Measurements from ENCODE around the gene STAP1.
A peak's percentile ranks its signal among the peaks of the same experiment; 100 is the strongest.

Gene STAP1

DNA sequence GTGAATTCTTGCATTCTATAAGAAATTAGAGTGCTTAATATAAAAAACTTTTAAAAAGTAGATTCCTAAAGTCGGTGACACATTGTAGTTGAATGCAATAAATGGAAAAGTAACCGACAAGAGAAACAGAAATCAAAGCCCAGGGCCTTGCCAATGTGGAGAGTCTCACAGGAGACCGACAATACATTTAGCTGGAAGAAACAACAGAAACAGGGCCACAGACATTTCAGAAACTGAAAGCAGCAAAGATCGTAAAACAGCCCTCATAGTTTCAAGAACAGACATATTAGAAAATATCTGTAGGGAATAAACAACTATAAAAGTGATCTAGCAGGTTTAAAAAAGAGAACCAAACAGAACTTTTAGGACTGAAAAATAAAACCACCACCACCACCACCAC lies 49.5 kb downstream of the STAP1 start:
- no peak for TF ChIP-seq CTCF (IDR thresholded peaks at IDR 0.05; ENCODE audit: insufficient read depth, low read depth, low read length, missing control alignments)

DNA sequence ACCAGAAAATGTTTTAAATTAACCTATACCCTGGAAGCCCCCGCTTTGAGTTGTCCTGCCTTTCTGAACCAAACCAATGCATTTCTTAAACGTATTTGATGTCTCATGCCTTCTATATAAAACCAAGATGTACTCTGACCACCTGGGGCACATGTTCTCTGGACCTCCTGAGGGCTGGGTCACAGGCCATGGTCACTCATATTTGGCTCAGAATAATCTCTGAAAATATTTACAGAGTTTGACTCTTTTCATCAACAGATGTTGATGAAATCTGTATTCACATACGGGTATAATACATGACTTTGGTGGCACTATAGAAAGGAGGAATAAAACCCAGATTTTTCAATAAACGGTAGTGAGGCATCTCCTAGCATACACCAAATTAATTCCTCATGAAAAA lies 55.7 kb downstream of the STAP1 start:
- TF ChIP-seq CTCF (IDR thresholded peaks at IDR 0.05; ENCODE audit: insufficient read depth, low read depth, low read length, missing control alignments) = no peak
- no peak for DNase-seq (ENCODE audit: low read depth)

More for the DNA sequence above, 49.5 kb downstream of the STAP1 start:
- DNase-seq (ENCODE audit: low read depth) = no peak
- no peak overlapping the region for H3K4me3 ChIP-seq (ENCODE audit: low read length)

GRCh38 chr4:67615119-67615518 lies 56.6 kb downstream of the STAP1 start:
- no peak overlapping the region for H3K4me3 ChIP-seq (ENCODE audit: low read length)
- no peak for DNase-seq (ENCODE audit: low read depth)
- TF ChIP-seq CTCF (IDR thresholded peaks at IDR 0.05; ENCODE audit: insufficient read depth, low read depth, low read length, missing control alignments) = no peak

More for the DNA sequence above, 55.7 kb downstream of the STAP1 start:
- H3K4me3 ChIP-seq (ENCODE audit: low read length) = no peak overlapping the region

- no peak for TF ChIP-seq CTCF (IDR thresholded peaks at IDR 0.05; ENCODE audit: insufficient read depth, low read depth, low read length, missing control alignments)
- no peak overlapping the region for H3K4me3 ChIP-seq (ENCODE audit: low read length)
- peak; percentile 77 for DNase-seq (ENCODE audit: low read depth)
Measured at GRCh38 chr4:67616478-67616877, 58.0 kb downstream of the STAP1 start.

- DNase-seq (ENCODE audit: low read depth) = no peak
- no peak overlapping the region for H3K4me3 ChIP-seq (ENCODE audit: low read length)
- TF ChIP-seq CTCF (IDR thresholded peaks at IDR 0.05; ENCODE audit: insufficient read depth, low read depth, low read length, missing control alignments) = no peak
Measured at GRCh38 chr4:67624939-67625338, 66.4 kb downstream of the STAP1 start.

- H3K4me3 ChIP-seq (ENCODE audit: low read length) = no peak overlapping the region
- no peak for DNase-seq (ENCODE audit: low read depth)
- TF ChIP-seq CTCF (IDR thresholded peaks at IDR 0.05; ENCODE audit: insufficient read depth, low read depth, low read length, missing control alignments) = no peak
Measured at GRCh38 chr4:67632492-67632891, 74.0 kb downstream of the STAP1 start.

GRCh38 chr4:67634741-67635140 lies 76.2 kb downstream of the STAP1 start:
- H3K4me3 ChIP-seq (ENCODE audit: low read length) = no peak overlapping the region
- TF ChIP-seq CTCF (IDR thresholded peaks at IDR 0.05; ENCODE audit: insufficient read depth, low read depth, low read length, missing control alignments) = no peak
- DNase-seq (ENCODE audit: low read depth) = no peak
